Heart right ventricle (tissue), 16 donors: ENCODE results near the gene CYP4X1. TPM values are rescaled to one million over a fixed set of nuclear protein-coding genes. Genes with fewer than 3 reads are reported as not detected.

ENCODE experiments used
- ATAC-seq, 8 donors: fragments of 200-7000 bp; cut with Tn5 transposase; one replicate each; pipeline ENCODE4 v1.9.1; 2020; ENCODE audit warnings: mild to moderate bottlenecking in 8 of 8, moderate library complexity in 8 of 8, moderate number of reproducible peaks in 1 of 8
- DNase-seq, 2 donors: peaks; one replicate each; pipeline ENCODE4 v3.0.0-alpha.2; 2020
- H3K27ac ChIP-seq, 10 donors: fragments of 200-600 bp; sonication (generic) in 2 of 10; one replicate each; pipeline versions ENCODE4 v1.5.0 to v1.8.0; 2020 to 2022; ENCODE audit warnings: mild to moderate bottlenecking in 3 of 10
- H3K27me3 ChIP-seq, 7 donors: fragments of 200-600 bp; one replicate each; pipeline ENCODE4 v1.8.0; 2021 to 2022; ENCODE audit warnings: mild to moderate bottlenecking in 2 of 7
- H3K36me3 ChIP-seq, 9 donors: fragments of 200-600 bp; sonication (generic) in 1 of 9; one replicate each; pipeline versions ENCODE4 v1.5.0 to v1.8.0; 2020 to 2022; ENCODE audit warnings: mild to moderate bottlenecking in 2 of 9
- H3K4me1 ChIP-seq, 9 donors: fragments of 200-600 bp; sonication (generic) in 1 of 9; one replicate each; pipeline versions ENCODE4 v1.5.0 to v1.8.0; 2020 to 2022; ENCODE audit warnings: mild to moderate bottlenecking in 4 of 9
- H3K4me3 ChIP-seq, 10 donors: fragments of 200-600 bp; sonication (generic) in 2 of 10; one replicate each; pipeline versions ENCODE4 v1.5.0 to v1.8.0; 2020 to 2022; ENCODE audit warnings: mild to moderate bottlenecking in 7 of 10, moderate library complexity in 2 of 10
- H3K9me3 ChIP-seq, 11 donors: fragments of 200-600 bp in 10 of 11; sonication (generic) in 2 of 11; one replicate each; pipeline versions ENCODE4 v1.5.0 to v1.8.0; 2013 to 2022; ENCODE audit warnings: mild to moderate bottlenecking in 2 of 11, control low read depth in 1 of 11, moderate library complexity in 1 of 11
- WGBS, 2 donors: extraction: QIAGEN DNeasy Blood & Tissue Kit; methylation state at CpG; one replicate each; pipeline ENCODE4 v1.1.7; 2013; ENCODE audit warnings: inconsistent platforms in 1 of 2; 5-methylcytosine and 5-hydroxymethylcytosine counted together
- intact Hi-C, 10 donors: fragments of 100-400 bp; cut with DNase I; formaldehyde crosslinking; loops; one replicate each; pipeline versions ENCODE4 v1.11.1 to v1.14.2; 2022
- polyA plus RNA-seq, 2 donors: library from polyadenylated mRNA; stranded (reverse); fragments of 200-250 nt; gene quantifications; one replicate each; pipeline ENCODE4 v1.2.3, GENCODE V29; 2013
- total RNA-seq, 10 donors: library from RNA; stranded (reverse); fragmentation: NEBNext Ultra II Directional in 3 of 10; extraction: Animal tissue kit (Norgen Biotek cat#: 25700) in 3 of 10; gene quantifications; one replicate each; pipeline versions ENCODE4 v1.2.1 to v1.2.4, GENCODE V29; 2021 to 2023
- TF ChIP-seq, protein P1 (sequence below), 9 donors: fragments of 200-600 bp; sonication (generic) in 2 of 9; IDR thresholded peaks; one replicate each; pipeline versions ENCODE4 v1.5.0 to v1.8.0; 2021 to 2022; ENCODE audit warnings: antibody characterized with exemption in 9 of 9, mild to moderate bottlenecking in 5 of 9, moderate library complexity in 1 of 9
- donor health status: Arrhythmogenic right ventricular cardiomyopathy.
- donor health status: ischemic (EF 13 %, LVEDD 7.1; RV severe dilation, severe dysfunction).
- donor health status: healthy with polysubstance abuse.
- donor health status: DM: no; HTN: yes; CAD: no.
- donor health status: DM: no; HTN: no; CAD: no.
- donor health status: ischemic (EF 25% LVEDD 6.9; RV normal size, moderate dysfunction).
- donor health status: ischemic (EF 25% LVEDD 5.7; RV mildly dilated, moderate dysfunction).
- donor health status: healthy.
- donor health status: DM: yes; HTN: yes; CAD: no.
- donor health status: Ischemic cardiomyopathy.
- donor health status: ischemic (EF 35%, LVEDD 5.7; RV mildly dilated, moderate dysfunction).
- donor health status: nonischemic (EF 11% LVEDD 7.7; RV severe dilation, severe dysfunction).
- donor health status: DM: yes; HTN: yes; CAD: no.
- donor health status: PGD.
- donor health status: ischemic (EF 29% LVEDD 5.4; RV normal size, mild dysfunction).
- donor health status: nonischemic (EF 23%, LVEDD 6.1; RV moderate dilation, normal function).

The CYP4X1 gene
- total and polyA plus RNA-seq, 12 donors = 0.28 to 4.1 (median 1.3) TPM

GRCh38 chr1:47013293-47013692, 10.2 kb upstream of the CYP4X1 start:
- DNase-seq = no peak
- peak in 1 of 8 donors; percentile 20 for ATAC-seq
- Histone ChIP-seq H3K4me1 (no peaks in the 10 kb centered on the region), H3K9me3 (peaks cover 0 to 6% (median 0%) of the 10 kb centered on the region in 11 donors), H3K27me3 (no peaks in the 10 kb centered on the region), H3K4me3 (no peak overlapping the region), H3K27ac (no peak overlapping the region), H3K36me3 (no peaks in the 10 kb centered on the region)
- intact Hi-C loops = no loop called here
- WGBS, 2 donors = 49 to 57% methylated on average over 2 of the region's 2 CpGs
- TF ChIP-seq, protein P1, sequence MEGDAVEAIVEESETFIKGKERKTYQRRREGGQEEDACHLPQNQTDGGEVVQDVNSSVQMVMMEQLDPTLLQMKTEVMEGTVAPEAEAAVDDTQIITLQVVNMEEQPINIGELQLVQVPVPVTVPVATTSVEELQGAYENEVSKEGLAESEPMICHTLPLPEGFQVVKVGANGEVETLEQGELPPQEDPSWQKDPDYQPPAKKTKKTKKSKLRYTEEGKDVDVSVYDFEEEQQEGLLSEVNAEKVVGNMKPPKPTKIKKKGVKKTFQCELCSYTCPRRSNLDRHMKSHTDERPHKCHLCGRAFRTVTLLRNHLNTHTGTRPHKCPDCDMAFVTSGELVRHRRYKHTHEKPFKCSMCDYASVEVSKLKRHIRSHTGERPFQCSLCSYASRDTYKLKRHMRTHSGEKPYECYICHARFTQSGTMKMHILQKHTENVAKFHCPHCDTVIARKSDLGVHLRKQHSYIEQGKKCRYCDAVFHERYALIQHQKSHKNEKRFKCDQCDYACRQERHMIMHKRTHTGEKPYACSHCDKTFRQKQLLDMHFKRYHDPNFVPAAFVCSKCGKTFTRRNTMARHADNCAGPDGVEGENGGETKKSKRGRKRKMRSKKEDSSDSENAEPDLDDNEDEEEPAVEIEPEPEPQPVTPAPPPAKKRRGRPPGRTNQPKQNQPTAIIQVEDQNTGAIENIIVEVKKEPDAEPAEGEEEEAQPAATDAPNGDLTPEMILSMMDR (IDR thresholded peaks at IDR 0.05) = no peak

DNA sequence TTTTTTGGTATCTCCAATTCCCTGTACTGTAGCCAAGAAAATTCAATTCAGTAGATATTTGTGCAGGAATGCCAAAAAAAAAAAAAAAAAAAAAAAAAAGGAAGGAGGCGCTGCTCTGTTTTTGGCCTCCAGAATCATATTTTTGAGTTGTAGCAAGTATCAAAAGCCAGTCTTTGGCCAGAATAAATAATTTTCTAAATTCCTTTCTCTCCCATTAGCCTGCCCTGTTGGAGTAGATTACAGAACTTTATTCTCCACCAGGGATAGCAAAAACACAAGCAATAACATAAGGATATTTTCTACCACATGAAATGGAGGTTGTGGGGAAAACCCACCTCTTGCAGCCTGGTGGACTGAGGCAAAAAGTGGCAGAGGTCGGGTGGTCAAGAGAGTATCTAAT, 2.4 kb upstream of the CYP4X1 start:
- 51 to 65% methylated on average over 2 of the region's 2 CpGs for WGBS, 2 donors
- intact Hi-C loops = no loop called here
- Histone ChIP-seq H3K4me1 (peaks cover 7 to 40% (median 18%) of the 10 kb centered on the region in 9 donors), H3K36me3 (no peaks in the 10 kb centered on the region), H3K9me3 (peaks cover 0 to 6% (median 0%) of the 10 kb centered on the region in 11 donors), H3K27me3 (peaks cover 0 to 37% (median 16%) of the 10 kb centered on the region in 7 donors), H3K27ac (peak overlapping the region in 8 of 10 donors; percentile 14 to 86 (median 54)), H3K4me3 (no peak overlapping the region)
- peak in 4 of 8 donors; percentile 34 to 45 (median 42) for ATAC-seq
- TF ChIP-seq, protein P1 (IDR thresholded peaks at IDR 0.05) = no peak
- DNase-seq = no peak

GRCh38 chr1:47024141-47024801, 802 bp downstream of the CYP4X1 start:
- peaks cover 0 to 45% (median 18%) of the 10 kb centered on the region in 7 donors for H3K27me3 ChIP-seq
- H3K4me3 ChIP-seq = peak overlapping the region; percentile 27 to 67 (median 56)
- no peaks in the 10 kb centered on the region for H3K9me3 ChIP-seq
- ATAC-seq (no peak), DNase-seq (no peak)
- WGBS, 2 donors = 25% methylated on average over 8 of the region's 8 CpGs
- H3K27ac ChIP-seq = peak overlapping the region in 9 of 10 donors; percentile 22 to 89 (median 80)
- TF ChIP-seq, protein P1 (IDR thresholded peaks at IDR 0.05) = no peak
- no peaks in the 10 kb centered on the region for H3K36me3 ChIP-seq
- peaks cover 7 to 45% (median 18%) of the 10 kb centered on the region in 9 donors for H3K4me1 ChIP-seq
- intact Hi-C loops = no loop called here

GRCh38 chr1:47030170-47030805, 6.8 kb downstream of the CYP4X1 start:
- Histone ChIP-seq H3K27me3 (peaks cover 0 to 15% (median 2%) of the 10 kb centered on the region in 7 donors), H3K9me3 (no peaks in the 10 kb centered on the region), H3K4me3 (no peak overlapping the region), H3K27ac (peak overlapping the region in 7 of 10 donors; percentile 27 to 68 (median 48)), H3K4me1 (peaks cover 0 to 35% (median 20%) of the 10 kb centered on the region in 9 donors), H3K36me3 (no peaks in the 10 kb centered on the region)
- TF ChIP-seq, protein P1 (IDR thresholded peaks at IDR 0.05) = no peak
- 68 to 71% methylated on average over 3 of the region's 3 CpGs for WGBS, 2 donors
- DNase-seq (no peak), ATAC-seq (peak in 2 of 8 donors; percentile 8 to 59)
- intact Hi-C loops = no loop called here
